C4-2B (cell line): Measurements from ENCODE around the gene NUTM1.

Source experiments
- CTCF ChIP-seq: fragments of 450-650 bp; conservative IDR thresholded peaks from 2 replicates; pipeline ENCODE4 v1.5.1; 2017; ENCODE audit warnings: mild to moderate bottlenecking
- ZFX ChIP-seq: fragments of 450-650 bp; IDR thresholded peaks from 2 replicates; pipeline ENCODE4 v1.6.1; 2017

- TF ChIP-seq CTCF = no peak
- no peak for TF ChIP-seq ZFX
Measured at GRCh38 chr15:34376856-34377255, 33.7 kb downstream of the NUTM1 start.
